ENCODE data around the gene DDX54. TPM values are rescaled to one million over a fixed set of nuclear protein-coding genes. Genes with fewer than 3 reads are reported as not detected.

DDX54 gene
- total RNA-seq, 2 donors from 2014 or later, result 35.1 to 38.0 TPM

- Histone ChIP-seq H3K4me1 (peaks cover 0 to 17% of the 10 kb centered on the region in 2 donors), H3K9me3 (no peaks in the 10 kb centered on the region)
Observed at GRCh38 chr12:113196582-113196981, 11.3 kb upstream of the DDX54 start.

GRCh38 chr12:113195598-113195997, 10.3 kb upstream of the DDX54 start:
- peaks cover 0 to 17% of the 10 kb centered on the region in 2 donors for H3K4me1 ChIP-seq
- peaks cover 11% of the 10 kb centered on the region for H3K36me3 ChIP-seq
- TF ChIP-seq CTCF (IDR thresholded peaks at IDR 0.05), result no peak
- no peaks in the 10 kb centered on the region for H3K9me3 ChIP-seq
- no peak overlapping the region for H3K4me3 ChIP-seq
- DNase-seq (ENCODE audit: low spot score), result no peak
- no peak overlapping the region for H3K27ac ChIP-seq
- H3K27me3 ChIP-seq, result no peaks in the 10 kb centered on the region

More at GRCh38 chr12:113196582-113196981, 11.3 kb upstream of the DDX54 start:
- Histone ChIP-seq H3K4me3 (no peak overlapping the region), H3K27me3 (no peaks in the 10 kb centered on the region), H3K27ac (no peak overlapping the region), H3K36me3 (peaks cover 6% of the 10 kb centered on the region)
- DNase-seq (ENCODE audit: low spot score), result no peak
- no peak for TF ChIP-seq CTCF (IDR thresholded peaks at IDR 0.05)

GRCh38 chr12:113194971-113195391, 9.7 kb upstream of the DDX54 start:
- peaks cover 11% of the 10 kb centered on the region for H3K36me3 ChIP-seq

GRCh38 chr12:113191227-113191626, 5.9 kb upstream of the DDX54 start:
- Histone ChIP-seq H3K27ac (no peak overlapping the region), H3K4me3 (no peak overlapping the region), H3K4me1 (peaks cover 0 to 23% of the 10 kb centered on the region in 2 donors), H3K27me3 (no peaks in the 10 kb centered on the region), H3K9me3 (no peaks in the 10 kb centered on the region), H3K36me3 (peaks cover 11% of the 10 kb centered on the region)
- TF ChIP-seq CTCF (IDR thresholded peaks at IDR 0.05), result no peak
- DNase-seq (ENCODE audit: low spot score), result no peak

More at GRCh38 chr12:113194971-113195391, 9.7 kb upstream of the DDX54 start:
- no peak for TF ChIP-seq CTCF (IDR thresholded peaks at IDR 0.05)
- Histone ChIP-seq H3K27ac (peak overlapping the region in 1 of 2 donors; percentile 55), H3K4me1 (peaks cover 0 to 17% of the 10 kb centered on the region in 2 donors), H3K9me3 (no peaks in the 10 kb centered on the region), H3K27me3 (no peaks in the 10 kb centered on the region), H3K4me3 (no peak overlapping the region)
- DNase-seq (ENCODE audit: low spot score), result no peak

GRCh38 chr12:113190761-113191160, 5.5 kb upstream of the DDX54 start:
- H3K36me3 ChIP-seq, result peaks cover 11% of the 10 kb centered on the region
- no peak overlapping the region for H3K4me3 ChIP-seq
- no peaks in the 10 kb centered on the region for H3K27me3 ChIP-seq
- no peaks in the 10 kb centered on the region for H3K9me3 ChIP-seq
- no peak overlapping the region for H3K27ac ChIP-seq
- TF ChIP-seq CTCF (IDR thresholded peaks at IDR 0.05), result no peak
- H3K4me1 ChIP-seq, result peaks cover 0 to 27% of the 10 kb centered on the region in 2 donors
- DNase-seq (ENCODE audit: low spot score), result no peak

- Histone ChIP-seq H3K4me3 (no peak overlapping the region), H3K36me3 (peaks cover 11% of the 10 kb centered on the region), H3K27ac (no peak overlapping the region), H3K27me3 (no peaks in the 10 kb centered on the region), H3K9me3 (no peaks in the 10 kb centered on the region), H3K4me1 (peaks cover 0 to 29% of the 10 kb centered on the region in 2 donors)
- no peak for DNase-seq (ENCODE audit: low spot score)
- no peak for TF ChIP-seq CTCF (IDR thresholded peaks at IDR 0.05)
Observed at GRCh38 chr12:113189361-113189760, 4.1 kb upstream of the DDX54 start.
